Measurements from ENCODE around the gene TMEM119.

GRCh38 chr12:108638141-108638827 lies 40.4 kb upstream of the TMEM119 start:
- TF ChIP-seq, protein P1, sequence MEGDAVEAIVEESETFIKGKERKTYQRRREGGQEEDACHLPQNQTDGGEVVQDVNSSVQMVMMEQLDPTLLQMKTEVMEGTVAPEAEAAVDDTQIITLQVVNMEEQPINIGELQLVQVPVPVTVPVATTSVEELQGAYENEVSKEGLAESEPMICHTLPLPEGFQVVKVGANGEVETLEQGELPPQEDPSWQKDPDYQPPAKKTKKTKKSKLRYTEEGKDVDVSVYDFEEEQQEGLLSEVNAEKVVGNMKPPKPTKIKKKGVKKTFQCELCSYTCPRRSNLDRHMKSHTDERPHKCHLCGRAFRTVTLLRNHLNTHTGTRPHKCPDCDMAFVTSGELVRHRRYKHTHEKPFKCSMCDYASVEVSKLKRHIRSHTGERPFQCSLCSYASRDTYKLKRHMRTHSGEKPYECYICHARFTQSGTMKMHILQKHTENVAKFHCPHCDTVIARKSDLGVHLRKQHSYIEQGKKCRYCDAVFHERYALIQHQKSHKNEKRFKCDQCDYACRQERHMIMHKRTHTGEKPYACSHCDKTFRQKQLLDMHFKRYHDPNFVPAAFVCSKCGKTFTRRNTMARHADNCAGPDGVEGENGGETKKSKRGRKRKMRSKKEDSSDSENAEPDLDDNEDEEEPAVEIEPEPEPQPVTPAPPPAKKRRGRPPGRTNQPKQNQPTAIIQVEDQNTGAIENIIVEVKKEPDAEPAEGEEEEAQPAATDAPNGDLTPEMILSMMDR (IDR thresholded peaks at IDR 0.05), result no peak
- TF ChIP-seq POLR2A (IDR thresholded peaks at IDR 0.05) (no peak), POLR2AphosphoS5 (IDR thresholded peaks at IDR 0.05) (no peak)
